HepG2 (cell line): ENCODE results near the gene ZFHX3. TPM values are rescaled to one million over a fixed set of nuclear protein-coding genes. Genes with fewer than 3 reads are reported as not detected.
A peak's percentile ranks its signal among the peaks of the same experiment; 100 is the strongest.

Experiments
- ARNT2 ChIP-seq: sonication (generic); formaldehyde crosslinking; IDR thresholded peaks from 2 replicates; pipeline ENCODE4 v1.8.0; 2022; ENCODE audit warnings: mild to moderate bottlenecking, low read depth, missing genetic modification reagents, moderate library complexity
- BCL6 ChIP-seq: IDR thresholded peaks from 2 replicates; pipeline ENCODE4 v1.6.1; 2016; ENCODE audit warnings: missing genetic modification reagents, missing compliant biosample characterization
- FOSL1 ChIP-seq: sonication (generic); formaldehyde crosslinking; IDR thresholded peaks from 2 replicates; pipeline ENCODE4 v1.9.0; 2021; ENCODE audit warnings: missing genetic modification reagents, borderline replicate concordance
- HDAC6 ChIP-seq: fragments of 200-600 bp; sonication (generic); IDR thresholded peaks from 2 replicates; pipeline ENCODE4 v1.7.0; 2017; ENCODE audit warnings: mild to moderate bottlenecking, antibody characterized with exemption, low read length, low read depth
- HMG20A ChIP-seq: IDR thresholded peaks from 2 replicates; pipeline ENCODE4 v1.6.1; 2016; ENCODE audit warnings: borderline replicate concordance
- HOXA5 ChIP-seq: sonication (generic); formaldehyde crosslinking; IDR thresholded peaks from 2 replicates; pipeline ENCODE4 v1.4.0; 2020; ENCODE audit warnings: missing genetic modification reagents
- KDM1A ChIP-seq: IDR thresholded peaks from 2 replicates; pipeline ENCODE4 v1.6.1; 2016; ENCODE audit warnings: missing compliant biosample characterization
- MATR3 ChIP-seq: sonication (generic); formaldehyde crosslinking; IDR thresholded peaks from 2 replicates; pipeline ENCODE4 v1.4.0; 2020; ENCODE audit warnings: missing genetic modification reagents
- RFX3 ChIP-seq: IDR thresholded peaks from 2 replicates; pipeline ENCODE4 v1.6.1; 2016; ENCODE audit warnings: missing biosample characterization, missing genetic modification reagents
- RFX5 ChIP-seq: IDR thresholded peaks from 2 replicates; pipeline ENCODE4 v1.6.1; 2011; ENCODE audit warnings: low read depth, low read length, improper control_type of control experiment
- SIN3A ChIP-seq: IDR thresholded peaks from 2 replicates; pipeline ENCODE4 v1.6.1; 2011; ENCODE audit warnings: low read depth, mild to moderate bottlenecking, control low read depth, low read length, borderline replicate concordance
- TCF12 ChIP-seq, 2 experiments: fragments of 450-650 bp in 1 of 2; sonication (generic) in 1 of 2; formaldehyde crosslinking in 1 of 2; IDR thresholded peaks; 2 replicates each; pipeline versions ENCODE4 v1.6.1 to v1.8.0; 2017 to 2022; ENCODE audit warnings: antibody characterized with exemption in 1 of 2, mild to moderate bottlenecking in 1 of 2, missing genetic modification reagents in 1 of 2, moderate library complexity in 1 of 2
- ZFP37 ChIP-seq: sonication (generic); formaldehyde crosslinking; IDR thresholded peaks from 2 replicates; pipeline ENCODE4 v1.4.0; 2020; ENCODE audit warnings: missing genetic modification reagents, borderline replicate concordance
- ZNF101 ChIP-seq: sonication (generic); formaldehyde crosslinking; IDR thresholded peaks from 2 replicates; pipeline ENCODE4 v1.4.0; 2020; ENCODE audit warnings: mild to moderate bottlenecking, low read depth, missing genetic modification reagents, borderline replicate concordance
- ZNF180 ChIP-seq: sonication (generic); formaldehyde crosslinking; IDR thresholded peaks from 2 replicates; pipeline ENCODE4 v1.4.0; 2020; ENCODE audit warnings: low read depth, missing genetic modification reagents, borderline replicate concordance
- ZNF251 ChIP-seq: sonication (generic); formaldehyde crosslinking; IDR thresholded peaks from 2 replicates; pipeline ENCODE4 v1.9.0; 2021; ENCODE audit warnings: mild to moderate bottlenecking, missing genetic modification reagents
- ZNF329 ChIP-seq: sonication (generic); formaldehyde crosslinking; IDR thresholded peaks from 2 replicates; pipeline ENCODE4 v1.9.0; 2021; ENCODE audit warnings: low read depth, mild to moderate bottlenecking, missing genetic modification reagents
- ZNF883 ChIP-seq: sonication (generic); formaldehyde crosslinking; IDR thresholded peaks from 2 replicates; pipeline ENCODE4 v1.5.1; 2020; ENCODE audit warnings: mild to moderate bottlenecking, missing genetic modification reagents; ENCODE audit errors: not compliant biosample characterization
- polyA plus RNA-seq, 8 experiments: library from polyadenylated mRNA; depleted of rRNA in 3 of 8; stranded (reverse) in 7 of 8; unstranded in 1 of 8; fragments of >200 nt; fragmentation: Illumina TruSeq in 4 of 8; extraction: Trizol in 4 of 8; gene quantifications; 2 replicates each; pipeline versions ENCODE4 v1.2.1 to v1.2.3, GENCODE V29; 2011 to 2016; ENCODE audit warnings: low read depth in 4 of 8, missing spikeins in 1 of 8, mixed read lengths in 1 of 8; ENCODE audit not compliant: insufficient read depth in 1 of 8
- total RNA-seq, 5 experiments: library from RNA; depleted of rRNA; stranded (reverse); fragments of >200 nt; fragmentation: Illumina TruSeq; extraction: Trizol; gene quantifications; 2 replicates each; pipeline ENCODE4 v1.2.3, GENCODE V29; 2016; ENCODE audit warnings: low read depth in 1 of 5
- TF ChIP-seq, protein P1 (sequence below): sonication (generic); formaldehyde crosslinking; IDR thresholded peaks from 2 replicates; pipeline ENCODE4 v1.4.0; 2020; ENCODE audit warnings: missing genetic modification reagents, borderline replicate concordance
- TF ChIP-seq, protein P2 (sequence below): sonication (generic); formaldehyde crosslinking; IDR thresholded peaks from 2 replicates; pipeline ENCODE4 v1.5.1; 2020; ENCODE audit warnings: missing genetic modification reagents, mild to moderate bottlenecking, borderline replicate concordance
- TF ChIP-seq, protein P3 (sequence below): sonication (generic); formaldehyde crosslinking; IDR thresholded peaks from 2 replicates; pipeline ENCODE4 v1.5.0; 2020; ENCODE audit warnings: mild to moderate bottlenecking, missing genetic modification reagents
- TF ChIP-seq, protein P4 (sequence below): sonication (generic); formaldehyde crosslinking; IDR thresholded peaks from 2 replicates; pipeline ENCODE4 v1.8.0; 2022; ENCODE audit warnings: missing genetic modification reagents, low read depth, mild to moderate bottlenecking, borderline replicate concordance

The ZFHX3 gene
- total and polyA plus RNA-seq, 2 of the 13 experiments (the other 11 are each of a cell fraction or from before 2014, with no cell fraction given): 5.0 to 6.0 TPM

DNA sequence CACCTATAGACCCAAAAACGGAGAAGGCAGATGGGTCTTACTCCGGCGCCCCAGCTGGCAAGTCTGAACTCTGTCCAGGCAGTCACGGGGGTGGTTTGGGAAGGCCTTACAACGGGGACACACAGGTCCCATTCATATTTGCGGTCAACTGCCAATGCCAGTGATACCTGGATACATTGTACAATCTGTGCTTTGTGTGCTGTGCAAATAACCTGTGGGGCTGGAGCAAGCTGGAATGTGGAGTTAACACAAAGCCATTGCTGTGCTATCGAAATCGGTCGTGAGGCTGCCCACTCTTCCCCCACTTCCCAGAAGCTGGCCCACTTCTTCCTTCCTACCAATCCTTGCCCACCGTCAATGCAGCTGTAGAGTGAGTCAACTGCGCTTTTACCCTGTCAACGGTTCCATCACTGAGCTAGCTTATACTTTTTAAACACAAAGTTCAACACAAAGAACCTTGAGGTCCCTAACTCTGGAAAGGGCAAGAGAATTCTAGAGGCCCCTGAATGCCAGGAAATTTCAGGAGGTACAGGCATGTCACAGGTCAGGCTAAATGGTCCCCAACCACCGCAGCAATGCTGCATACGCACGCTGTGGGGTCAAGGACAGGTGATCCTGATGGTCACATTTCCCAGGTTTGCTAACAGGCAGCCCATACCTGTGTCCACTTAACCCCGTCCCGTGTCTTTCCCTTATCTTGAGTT is 122.8 kb downstream of the ZFHX3 start (continued):
- TF ChIP-seq HMG20A (CRISPR knock-in tag): peak; percentile 91
- TF ChIP-seq ZNF329 (CRISPR knock-in tag): peak; percentile 88; the same call in 1 of the 2 replicates
- TF ChIP-seq, protein P1, sequence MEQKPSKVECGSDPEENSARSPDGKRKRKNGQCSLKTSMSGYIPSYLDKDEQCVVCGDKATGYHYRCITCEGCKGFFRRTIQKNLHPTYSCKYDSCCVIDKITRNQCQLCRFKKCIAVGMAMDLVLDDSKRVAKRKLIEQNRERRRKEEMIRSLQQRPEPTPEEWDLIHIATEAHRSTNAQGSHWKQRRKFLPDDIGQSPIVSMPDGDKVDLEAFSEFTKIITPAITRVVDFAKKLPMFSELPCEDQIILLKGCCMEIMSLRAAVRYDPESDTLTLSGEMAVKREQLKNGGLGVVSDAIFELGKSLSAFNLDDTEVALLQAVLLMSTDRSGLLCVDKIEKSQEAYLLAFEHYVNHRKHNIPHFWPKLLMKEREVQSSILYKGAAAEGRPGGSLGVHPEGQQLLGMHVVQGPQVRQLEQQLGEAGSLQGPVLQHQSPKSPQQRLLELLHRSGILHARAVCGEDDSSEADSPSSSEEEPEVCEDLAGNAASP (CRISPR knock-in tag): peak; percentile 86; the same call in 1 of the 2 replicates
- TF ChIP-seq RFX3 (CRISPR knock-in tag): no peak
- TF ChIP-seq ZNF251 (CRISPR knock-in tag): no peak
- TF ChIP-seq BCL6 (CRISPR knock-in tag): peak; percentile 86
- no peak for TF ChIP-seq MATR3 (CRISPR knock-in tag)
- TF ChIP-seq ARNT2: peak; percentile 67; the same call in 1 of the 2 replicates
- TF ChIP-seq FOSL1 (CRISPR knock-in tag): peak; percentile 66
- peak; percentile 48; the same call in 1 of the 2 replicates for TF ChIP-seq HOXA5
- TF ChIP-seq TCF12 (IDR thresholded peaks at IDR 0.05): no peak
- TF ChIP-seq TCF12 (CRISPR knock-in tag; IDR thresholded peaks at IDR 0.05): 0 out of 2 replicates have a peak, but pooled peaks have one; percentile 88
- TF ChIP-seq ZFP37 (CRISPR knock-in tag): no peak; the same call in none of the 2 replicates
- TF ChIP-seq KDM1A (CRISPR knock-in tag): peak; percentile 57; the same call in 1 of the 2 replicates
- TF ChIP-seq HDAC6: no peak
- peak; percentile 8; the same call in 1 of the 2 replicates for TF ChIP-seq ZNF180 (CRISPR knock-in tag)
- TF ChIP-seq ZNF883 (CRISPR knock-in tag): peak; percentile 61
- TF ChIP-seq, protein P2, sequence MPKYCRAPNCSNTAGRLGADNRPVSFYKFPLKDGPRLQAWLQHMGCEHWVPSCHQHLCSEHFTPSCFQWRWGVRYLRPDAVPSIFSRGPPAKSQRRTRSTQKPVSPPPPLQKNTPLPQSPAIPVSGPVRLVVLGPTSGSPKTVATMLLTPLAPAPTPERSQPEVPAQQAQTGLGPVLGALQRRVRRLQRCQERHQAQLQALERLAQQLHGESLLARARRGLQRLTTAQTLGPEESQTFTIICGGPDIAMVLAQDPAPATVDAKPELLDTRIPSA: no peak
- no peak for TF ChIP-seq ZNF101
- TF ChIP-seq, protein P3, sequence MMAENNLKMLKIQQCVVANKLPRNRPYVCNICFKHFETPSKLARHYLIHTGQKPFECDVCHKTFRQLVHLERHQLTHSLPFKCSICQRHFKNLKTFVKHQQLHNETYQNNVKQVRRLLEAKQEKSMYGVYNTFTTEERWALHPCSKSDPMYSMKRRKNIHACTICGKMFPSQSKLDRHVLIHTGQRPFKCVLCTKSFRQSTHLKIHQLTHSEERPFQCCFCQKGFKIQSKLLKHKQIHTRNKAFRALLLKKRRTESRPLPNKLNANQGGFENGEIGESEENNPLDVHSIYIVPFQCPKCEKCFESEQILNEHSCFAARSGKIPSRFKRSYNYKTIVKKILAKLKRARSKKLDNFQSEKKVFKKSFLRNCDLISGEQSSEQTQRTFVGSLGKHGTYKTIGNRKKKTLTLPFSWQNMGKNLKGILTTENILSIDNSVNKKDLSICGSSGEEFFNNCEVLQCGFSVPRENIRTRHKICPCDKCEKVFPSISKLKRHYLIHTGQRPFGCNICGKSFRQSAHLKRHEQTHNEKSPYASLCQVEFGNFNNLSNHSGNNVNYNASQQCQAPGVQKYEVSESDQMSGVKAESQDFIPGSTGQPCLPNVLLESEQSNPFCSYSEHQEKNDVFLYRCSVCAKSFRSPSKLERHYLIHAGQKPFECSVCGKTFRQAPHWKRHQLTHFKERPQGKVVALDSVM (CRISPR knock-in tag): peak; percentile 65
- TF ChIP-seq, protein P4, sequence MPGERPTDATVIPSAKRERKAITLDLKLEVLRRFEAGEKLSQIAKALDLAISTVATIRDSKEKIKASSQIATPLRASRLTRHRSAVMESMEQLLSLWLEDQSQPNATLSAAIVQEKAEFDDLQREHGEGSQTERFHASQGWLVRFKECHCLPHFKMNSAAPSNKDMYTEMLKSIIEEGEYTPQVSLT: 0 out of 2 replicates have a peak, but pooled peaks have one; percentile 48
- 0 out of 2 replicates have a peak, but pooled peaks have one; percentile 31 for TF ChIP-seq SIN3A
- TF ChIP-seq RFX5: peak; percentile 8; the same call in 1 of the 2 replicates
